AG10803 (cell line): ENCODE measurements around the gene CDH4.

Experiments used
- DNase-seq: peaks from one replicate; pipeline ENCODE4 v3.0.0; 2010; ENCODE audit warnings: low read depth
- H3K4me3 ChIP-seq: 2 replicates; pipeline ENCODE4 v1.5.1; 2011; ENCODE audit warnings: mild to moderate bottlenecking, low read length, control low read depth
- CTCF ChIP-seq: conservative IDR thresholded peaks from 2 replicates; pipeline ENCODE4 v1.5.1; 2011; ENCODE audit warnings: mild to moderate bottlenecking, low read length, control low read depth, inconsistent platforms

Gene CDH4

GRCh38 chr20:61538183-61538942 is 286.3 kb downstream of the CDH4 start:
- no peak for TF ChIP-seq CTCF
- no peak overlapping the region for H3K4me3 ChIP-seq
- no peak for DNase-seq

GRCh38 chr20:61538943-61539265 is 286.8 kb downstream of the CDH4 start:
- no peak for DNase-seq
- H3K4me3 ChIP-seq = no peak overlapping the region
- no peak for TF ChIP-seq CTCF

GRCh38 chr20:61539706-61540360 is 287.8 kb downstream of the CDH4 start:
- no peak for TF ChIP-seq CTCF
- H3K4me3 ChIP-seq = no peak overlapping the region
- DNase-seq = no peak

DNA sequence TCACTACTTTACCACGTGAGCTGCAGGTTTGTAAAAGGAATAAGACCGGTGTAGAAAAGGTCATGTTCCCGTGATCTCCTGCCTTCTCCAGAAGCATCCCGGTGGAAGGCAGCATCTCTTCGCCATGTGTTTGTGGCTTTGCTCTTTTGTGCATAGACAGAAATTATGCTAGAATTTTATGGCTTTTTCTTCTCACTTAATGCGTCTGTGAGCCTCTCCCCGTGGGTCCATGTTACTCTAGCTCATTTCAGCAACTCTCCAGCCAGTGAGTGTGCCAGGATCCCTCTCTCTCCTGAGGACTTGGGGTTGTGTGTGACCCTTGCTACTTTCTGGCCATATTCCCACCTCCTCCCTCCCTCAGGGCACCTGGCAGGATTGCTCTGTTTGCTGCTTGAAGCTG is 289.5 kb downstream of the CDH4 start:
- no peak for TF ChIP-seq CTCF
- no peak overlapping the region for H3K4me3 ChIP-seq
- DNase-seq = no peak

- TF ChIP-seq CTCF = no peak
- H3K4me3 ChIP-seq = no peak overlapping the region
- DNase-seq = no peak
These were observed 291.0 kb downstream of the CDH4 start for GRCh38 chr20:61543086-61543485.

DNA sequence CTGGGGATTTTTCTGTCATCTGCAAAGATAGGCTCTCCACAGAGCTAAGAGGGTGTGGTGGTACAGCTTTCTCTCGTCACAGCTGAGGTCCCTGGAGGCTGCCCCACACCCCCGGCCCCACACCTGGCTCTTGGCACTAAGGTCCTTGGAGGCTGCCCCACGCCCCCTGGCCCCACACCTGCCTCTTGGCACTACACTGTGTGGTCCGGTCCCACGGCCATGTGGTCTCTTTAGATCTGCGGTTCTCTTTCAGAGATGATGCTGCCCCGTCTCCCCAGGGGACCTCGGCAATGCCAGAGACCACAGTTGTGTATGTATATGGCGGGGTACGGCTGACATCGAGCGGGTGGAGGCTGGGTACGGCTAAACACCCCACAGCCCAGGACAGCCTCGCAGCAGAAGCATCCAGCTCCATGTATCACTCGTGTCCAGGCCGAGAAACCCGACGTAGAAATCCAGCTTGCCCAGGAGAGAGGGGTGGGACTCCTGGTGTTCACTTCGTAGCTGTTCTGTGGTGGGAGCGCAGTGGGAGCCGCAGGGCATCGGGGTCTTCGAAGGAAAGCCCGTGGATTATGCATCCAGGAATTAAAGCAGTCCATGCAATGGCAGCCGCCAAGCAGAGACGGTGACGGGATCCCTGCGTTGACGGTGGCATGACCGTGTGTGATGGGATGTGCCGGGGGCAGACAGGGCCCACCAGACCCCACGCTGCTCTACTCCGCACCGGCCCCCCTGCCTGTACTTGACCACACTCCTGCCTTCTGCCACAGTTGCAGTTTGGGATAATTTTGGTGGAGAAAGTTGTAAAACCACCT is 292.1 kb downstream of the CDH4 start:
- DNase-seq = no peak
- no peak for TF ChIP-seq CTCF
- no peak overlapping the region for H3K4me3 ChIP-seq
